GM21381 (cell line): ENCODE results near the gene BOD1L1.

Experiments used
- ATAC-seq: cut with Tn5 transposase; IDR thresholded peaks from one replicate; pipeline ENCODE4 v1.9.1; 2021; ENCODE audit warnings: mild to moderate bottlenecking, moderate library complexity; ENCODE audit not compliant: unreplicated experiment

Gene BOD1L1

GRCh38 chr4:13527192-13527980 is 100.1 kb downstream of the BOD1L1 start:
- ATAC-seq, result no peak

DNA sequence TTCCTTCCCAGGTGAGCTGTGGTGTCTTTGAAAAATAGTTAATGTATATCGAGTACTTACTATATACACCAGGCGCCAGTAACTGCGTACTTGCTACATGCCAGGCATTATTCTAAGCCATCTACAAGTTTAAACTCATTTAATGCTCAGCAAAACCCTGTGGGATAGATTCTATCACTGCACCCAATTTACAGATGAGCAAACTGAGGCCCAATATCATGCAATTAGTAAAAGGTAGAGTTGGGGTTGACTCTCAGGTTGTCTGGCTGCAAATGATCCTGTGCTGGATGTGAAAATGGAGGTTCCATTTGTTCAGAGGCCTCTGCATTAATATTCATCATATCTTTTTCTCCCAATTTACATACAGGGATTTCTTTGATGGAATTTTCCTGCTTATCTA is 100.9 kb downstream of the BOD1L1 start:
- no peak for ATAC-seq

- ATAC-seq, result no peak
Measured at GRCh38 chr4:13525606-13526281, 101.8 kb downstream of the BOD1L1 start.

GRCh38 chr4:13524504-13525243 is 102.9 kb downstream of the BOD1L1 start:
- ATAC-seq, result no peak

- ATAC-seq, result no peak
Measured at GRCh38 chr4:13523591-13524503, 103.7 kb downstream of the BOD1L1 start.

DNA sequence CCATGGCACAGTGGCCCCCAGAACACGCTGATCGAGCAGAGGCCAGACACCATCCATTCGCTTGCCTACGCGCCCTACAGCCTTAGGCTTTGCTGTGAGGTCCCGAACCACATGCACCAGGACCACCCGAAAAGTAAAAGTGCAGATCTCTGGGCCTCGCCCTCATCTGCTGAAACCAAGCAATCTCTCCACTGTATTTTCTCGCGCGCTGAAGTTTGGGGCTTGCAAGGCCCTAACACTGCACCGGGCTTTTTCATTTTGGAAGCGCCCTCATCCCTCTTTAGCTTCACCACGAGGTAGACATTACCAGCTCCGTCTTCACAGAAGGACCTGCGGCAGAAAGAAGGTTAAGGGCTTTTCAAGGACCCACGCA is 104.4 kb downstream of the BOD1L1 start:
- ATAC-seq, result no peak

DNA sequence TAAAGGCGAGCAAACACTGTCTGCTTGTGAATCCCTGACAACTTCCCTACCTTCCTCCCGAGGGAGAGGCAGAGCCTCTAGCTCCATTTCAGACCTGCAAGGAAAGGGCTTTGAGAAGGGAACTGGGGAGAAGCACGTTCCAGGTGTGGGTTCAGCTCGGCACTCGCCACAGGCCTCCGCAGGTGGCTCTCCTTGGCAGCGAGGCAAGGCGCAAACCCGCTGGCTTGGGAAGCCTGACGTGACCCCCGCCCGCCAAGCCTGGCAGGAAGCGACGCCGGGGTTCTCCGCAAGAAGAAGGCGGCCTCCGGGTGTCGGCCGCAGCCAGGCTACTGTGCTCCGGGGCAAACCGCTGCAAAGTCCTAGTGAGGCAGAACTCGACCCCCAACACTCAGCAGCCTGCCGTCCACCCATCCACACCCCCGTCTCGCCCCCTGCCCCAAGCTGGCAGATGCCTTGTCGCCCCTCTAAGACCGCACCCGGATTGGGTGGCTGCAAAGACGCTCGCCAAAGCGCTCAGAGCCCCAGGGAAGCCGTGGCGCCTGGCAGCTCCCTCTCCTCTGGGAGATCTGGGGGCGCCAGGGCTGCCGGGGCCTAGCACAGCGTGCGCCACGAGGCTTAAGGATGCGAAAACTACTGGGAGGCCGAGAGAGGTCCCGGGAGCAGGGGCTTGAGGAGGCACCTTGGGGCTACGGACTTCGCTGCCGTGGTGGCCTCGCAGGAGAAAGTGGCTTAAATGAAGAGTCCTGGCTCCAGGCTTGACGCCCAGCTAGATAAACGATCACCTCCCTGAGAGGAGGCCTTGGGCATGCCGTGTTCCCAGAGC is 105.0 kb downstream of the BOD1L1 start:
- ATAC-seq, result no peak

DNA sequence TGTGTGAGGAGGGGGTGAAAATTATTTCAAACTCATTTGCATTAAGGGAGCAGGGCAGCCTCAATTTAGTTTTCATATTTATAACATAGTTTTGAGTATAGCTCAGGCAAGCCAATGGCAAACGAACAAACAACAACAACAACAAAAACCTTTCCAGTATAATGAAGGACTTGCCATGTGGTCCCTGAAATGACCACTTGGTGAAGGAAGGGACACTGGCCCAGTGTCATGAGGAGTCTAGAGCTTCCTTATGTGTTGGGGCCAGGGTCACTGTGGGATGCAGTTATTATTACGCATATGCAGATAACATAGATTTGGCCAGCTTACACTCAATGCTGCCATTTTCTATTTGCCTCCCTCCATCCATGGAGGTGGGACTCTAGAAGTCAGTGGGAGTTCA is 106.5 kb downstream of the BOD1L1 start:
- ATAC-seq, result no peak
